Sciatic nerve (tissue), 2 donors: ENCODE measurements around the gene NTRK3. TPM values are rescaled to one million over a fixed set of nuclear protein-coding genes. Genes with fewer than 3 reads are reported as not detected.

Experiments
- ATAC-seq: fragments of 200-7000 bp; cut with Tn5 transposase; one replicate; pipeline ENCODE4 v1.9.1; 2020; ENCODE audit warnings: mild to moderate bottlenecking, moderate library complexity
- DNase-seq: peaks from one replicate; pipeline ENCODE4 v3.0.0-alpha.2; 2020; ENCODE audit warnings: low spot score
- intact Hi-C: fragments of 100-400 bp; cut with DNase I; formaldehyde crosslinking; loops from one replicate; pipeline ENCODE4 v1.14.2; 2022
- total RNA-seq: library from RNA; stranded (reverse); fragmentation: NEBNext Ultra II Directional; extraction: Animal tissue kit (Norgen Biotek cat#: 25700); gene quantifications from one replicate; pipeline ENCODE4 v1.2.1, GENCODE V29; 2021
- donor health status: DM: no; HTN: no; CAD: no.
- donor health status: DM: no; HTN: no; CAD: no.

Gene NTRK3
- total RNA-seq: 28.4 TPM

- DNase-seq (peak; percentile 69), ATAC-seq (peak; percentile 41)
- intact Hi-C loops: loop anchor here (10.0 kb wide), 1 partner anchor 1342 kb away; no protein-coding TSS in a partner anchor
Measured at GRCh38 chr15:88256279-88257230, at the start of gene NTRK3. NTRK3 (minus strand) TSS chr15:88256739; CDS start chr15:88256153, 586 bp downstream.

DNA sequence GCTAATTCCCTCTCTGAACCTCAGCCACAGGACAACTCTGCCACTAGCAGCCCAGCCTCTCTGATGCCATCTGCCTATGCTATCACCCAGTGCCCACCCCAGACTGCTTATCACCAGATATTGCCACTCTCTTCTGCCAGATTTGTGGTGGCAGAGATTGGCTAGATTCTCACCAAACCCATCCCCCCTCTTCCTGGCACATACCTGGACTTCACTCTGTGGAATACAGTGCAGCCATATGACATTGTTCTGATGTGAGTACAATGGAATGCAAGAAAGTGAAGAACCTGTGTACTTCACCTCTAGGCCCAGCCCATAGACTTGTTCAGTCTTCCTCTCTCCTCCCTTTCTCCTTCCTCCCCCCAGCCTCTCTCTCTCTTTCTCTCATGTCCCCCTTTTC, 46.9 kb upstream of the NTRK3 start:
- ATAC-seq (no peak), DNase-seq (no peak)
- intact Hi-C loops: no loop called here

DNA sequence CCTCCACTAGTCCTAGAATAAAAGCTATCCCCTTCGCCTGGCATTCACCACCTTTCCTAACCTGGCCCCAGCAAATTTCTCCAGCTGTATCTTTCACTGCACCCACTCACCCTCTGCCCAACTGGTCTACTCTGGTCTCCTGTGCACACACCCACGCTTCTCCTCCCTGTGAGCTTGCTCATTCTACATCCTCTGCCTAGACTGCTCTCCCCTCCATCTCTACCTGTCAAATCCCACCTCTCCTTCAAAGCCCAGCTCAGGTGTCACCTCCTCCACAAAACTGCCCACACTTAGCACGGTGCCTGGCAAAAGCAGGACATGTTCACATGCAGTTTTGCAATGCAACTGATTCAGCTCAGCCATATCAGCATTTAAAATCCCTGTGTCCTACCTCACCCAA, 45.8 kb upstream of the NTRK3 start:
- DNase-seq (no peak), ATAC-seq (no peak)
- intact Hi-C loops: no loop called here

DNA sequence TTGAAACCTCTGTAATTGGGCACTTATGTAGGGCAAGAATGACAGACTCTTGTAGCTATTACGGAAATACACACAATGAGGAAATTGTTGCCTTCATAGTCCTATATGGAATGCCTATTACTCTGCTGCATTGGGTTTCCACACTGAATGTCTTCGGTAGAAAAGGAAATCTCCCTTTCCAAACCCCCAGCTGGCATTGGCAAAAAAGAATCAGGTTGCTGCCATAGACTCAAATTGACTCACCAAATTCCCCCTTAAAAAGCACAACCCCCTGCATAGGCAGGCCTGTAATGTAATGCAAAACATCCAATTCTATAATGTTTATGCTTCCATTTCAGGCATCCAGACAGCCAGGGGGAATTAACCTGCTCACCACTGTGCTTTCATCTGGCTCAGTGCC, 44.8 kb upstream of the NTRK3 start:
- no peak for ATAC-seq

GRCh38 chr15:88300861-88301260, 44.3 kb upstream of the NTRK3 start:
- intact Hi-C loops: no loop called here
- ATAC-seq (no peak), DNase-seq (no peak)

More for the DNA sequence above, 44.8 kb upstream of the NTRK3 start:
- intact Hi-C loops: no loop called here
- no peak for DNase-seq

- no peak for ATAC-seq
- DNase-seq: no peak
- intact Hi-C loops: no loop called here
Measured at GRCh38 chr15:88300089-88300488, 43.5 kb upstream of the NTRK3 start.

DNA sequence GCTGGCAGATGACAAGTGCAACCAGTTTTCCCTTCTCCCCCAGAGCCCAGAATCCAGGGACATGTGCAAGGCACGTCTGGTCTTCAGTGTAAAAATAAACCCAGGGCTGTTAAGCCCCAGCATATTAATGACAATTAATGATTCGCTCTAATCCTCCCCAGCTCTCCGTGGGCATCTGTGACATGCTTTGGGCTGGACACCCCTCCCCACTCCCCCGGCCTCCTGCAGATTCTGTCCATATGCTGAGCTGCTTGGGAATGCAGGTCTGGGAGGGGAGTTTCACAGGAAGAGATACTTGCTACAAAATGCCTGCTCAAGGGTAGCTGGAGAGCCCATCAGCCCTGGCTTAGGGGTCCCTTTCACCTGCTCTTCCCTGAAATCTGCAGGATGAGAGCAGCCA, 43.0 kb upstream of the NTRK3 start:
- intact Hi-C loops: no loop called here
- DNase-seq (no peak), ATAC-seq (no peak)

DNA sequence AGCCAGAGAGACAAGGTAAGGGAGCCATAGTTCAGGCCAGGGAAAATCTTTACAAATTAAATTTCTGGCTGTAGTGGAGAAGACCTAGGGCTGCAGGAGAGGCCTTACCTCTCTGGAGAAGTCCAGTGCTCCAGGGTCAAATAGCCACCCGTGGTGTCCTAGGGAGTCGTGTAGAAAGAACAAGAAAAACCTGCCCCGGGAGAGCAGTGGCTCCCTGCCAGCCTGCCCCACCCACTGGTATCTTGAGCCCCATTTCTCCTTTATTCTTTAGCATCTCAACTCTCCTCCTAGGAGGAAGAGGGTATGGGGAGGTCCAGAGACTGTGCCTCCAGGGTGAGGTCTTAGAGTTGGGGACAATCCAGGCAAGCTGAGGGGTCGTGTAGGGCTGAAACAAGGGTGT, 32.1 kb upstream of the NTRK3 start:
- no peak for DNase-seq
- intact Hi-C loops: no loop called here
- ATAC-seq: no peak

DNA sequence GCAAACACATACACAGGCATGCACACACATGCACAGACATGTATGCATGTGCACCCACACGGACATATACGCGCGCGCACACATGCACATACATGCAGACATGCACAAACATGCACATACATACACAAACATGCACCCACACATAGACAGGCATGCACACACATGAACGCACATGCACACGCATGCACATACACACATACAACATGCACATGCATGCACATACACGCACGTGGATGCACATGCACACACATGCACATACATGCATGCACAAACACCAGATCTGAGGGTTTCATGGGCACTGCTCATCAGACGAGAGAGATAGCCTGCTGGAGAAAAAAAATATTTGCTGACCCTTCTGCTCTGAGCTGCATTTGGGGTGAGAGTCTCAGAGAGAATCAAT, 31.7 kb upstream of the NTRK3 start:
- intact Hi-C loops: no loop called here
- no peak for ATAC-seq
- DNase-seq: no peak

DNA sequence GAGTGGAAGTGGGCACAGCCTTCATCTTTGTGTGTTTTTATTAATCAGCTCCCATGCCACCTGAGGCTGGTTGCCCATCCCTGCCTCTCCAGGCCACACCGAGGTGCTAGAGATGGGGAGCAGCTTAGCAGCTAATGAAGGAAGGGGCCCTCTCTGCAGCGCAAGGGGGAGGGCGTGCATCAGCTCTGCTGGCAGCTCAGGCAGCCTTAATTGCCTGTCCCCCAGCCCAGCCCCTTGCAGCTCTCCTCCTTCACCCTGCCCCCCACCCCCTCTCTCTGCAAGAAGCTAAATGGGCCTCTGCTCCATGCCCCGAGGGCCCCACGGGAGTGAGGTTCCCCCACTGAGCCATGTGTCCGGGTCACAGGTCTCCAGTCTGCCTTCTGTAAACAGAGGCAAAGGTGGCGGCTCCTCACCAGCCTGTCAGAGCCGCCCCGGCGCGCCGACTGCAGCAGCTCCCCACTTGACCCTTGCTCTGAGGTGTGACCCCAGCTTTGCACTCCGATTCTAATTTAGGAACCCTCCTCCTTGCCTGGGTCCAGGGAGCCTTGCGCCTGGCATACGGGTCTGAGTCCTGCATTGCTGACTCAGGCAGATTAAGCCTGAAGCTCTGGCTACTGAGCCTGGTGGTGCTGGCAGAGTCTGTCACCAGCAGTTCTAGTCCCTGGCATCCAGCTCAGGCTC, 27.9 kb upstream of the NTRK3 start:
- intact Hi-C loops: no loop called here
- ATAC-seq: no peak

DNA sequence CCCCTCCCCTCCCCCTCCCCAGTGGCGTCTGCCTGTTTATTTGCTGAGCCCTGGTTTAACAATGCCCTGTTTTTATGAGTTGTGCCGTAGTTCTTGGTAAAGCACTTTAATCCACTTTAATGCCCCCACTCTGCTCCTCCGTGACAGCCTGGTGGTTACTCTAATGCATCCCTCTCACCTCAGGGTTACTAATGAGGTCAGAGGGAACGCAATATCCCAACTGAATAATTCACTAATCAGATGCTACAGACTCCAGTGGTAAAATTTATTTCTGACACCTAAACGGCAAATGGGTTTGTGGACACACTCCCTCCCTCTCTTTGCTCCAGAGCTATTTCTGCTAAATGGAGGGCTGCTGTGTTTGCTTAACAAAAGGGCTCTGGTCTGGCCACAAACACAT, 26.1 kb upstream of the NTRK3 start:
- no peak for DNase-seq
- intact Hi-C loops: no loop called here
- ATAC-seq: no peak

More for the DNA sequence above, 27.9 kb upstream of the NTRK3 start:
- no peak for DNase-seq

- no peak for ATAC-seq
- no peak for DNase-seq
- intact Hi-C loops: no loop called here
Measured at GRCh38 chr15:88276821-88277410, 20.4 kb upstream of the NTRK3 start.

- no peak for ATAC-seq
- no peak for DNase-seq
- intact Hi-C loops: no loop called here
Measured at GRCh38 chr15:88275804-88276203, 19.3 kb upstream of the NTRK3 start.

- intact Hi-C loops: no loop called here
- ATAC-seq: peak; percentile 84
- peak; percentile 83 for DNase-seq
Measured at GRCh38 chr15:88274553-88275460, 18.3 kb upstream of the NTRK3 start.

GRCh38 chr15:88272421-88272820, 15.9 kb upstream of the NTRK3 start:
- intact Hi-C loops: no loop called here
- DNase-seq (no peak), ATAC-seq (no peak)

GRCh38 chr15:88269356-88270062, 13.0 kb upstream of the NTRK3 start:
- no peak for ATAC-seq
- no peak for DNase-seq
- intact Hi-C loops: no loop called here

- peak; percentile 77 for ATAC-seq
- DNase-seq: no peak
- intact Hi-C loops: no loop called here
Measured at GRCh38 chr15:88267720-88268119, 11.2 kb upstream of the NTRK3 start.

DNA sequence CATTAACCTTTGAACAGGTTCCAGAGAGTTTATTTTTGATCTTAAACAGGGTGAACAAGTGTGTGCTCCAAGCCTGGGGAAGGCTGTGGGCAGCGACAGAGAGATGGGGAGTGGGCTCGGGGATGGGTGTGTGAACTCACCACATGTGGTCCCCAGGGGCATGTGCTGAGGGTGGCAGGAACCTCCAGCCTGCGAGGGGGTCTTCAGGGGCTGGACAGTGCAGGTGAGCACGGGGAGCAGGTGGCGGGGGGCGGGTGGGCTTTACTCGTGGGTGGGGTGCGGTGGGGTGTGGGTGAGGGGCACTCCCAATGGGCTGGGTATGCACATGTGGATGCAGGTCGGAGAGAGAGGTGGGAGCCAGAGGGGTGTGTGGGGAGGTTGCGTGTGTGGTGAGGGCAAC, 9.6 kb upstream of the NTRK3 start:
- ATAC-seq (no peak), DNase-seq (no peak)
- intact Hi-C loops: no loop called here
